Measurements from ENCODE around the gene RAD54L.
A peak's percentile ranks its signal among the peaks of the same experiment; 100 is the strongest.

- peak; percentile 12 for TF ChIP-seq CTCF (IDR thresholded peaks at IDR 0.05; ENCODE audit: low read depth, low read length)
- TF ChIP-seq POLR2A (IDR thresholded peaks at IDR 0.05; ENCODE audit: extremely low read depth, insufficient read length): no peak
- no peak for TF ChIP-seq MAX (IDR thresholded peaks at IDR 0.05; ENCODE audit: low read depth, low read length)
- TF ChIP-seq MYC (IDR thresholded peaks at IDR 0.05; ENCODE audit: low read depth, low read length): no peak
These were observed 54.5 kb downstream of the RAD54L start for GRCh38 chr1:46301808-46302640.

Measured in NB4 (cell line).